GM12878 (cell line): ENCODE results near the gene ABCA7. TPM values are rescaled to one million over a fixed set of nuclear protein-coding genes. Genes with fewer than 3 reads are reported as not detected.

Experiments used
- ATF7 ChIP-seq: fragments of 450-650 bp; IDR thresholded peaks from 2 replicates; pipeline ENCODE4 v1.6.1; 2016; ENCODE audit warnings: low read depth, mild to moderate bottlenecking
- BHLHE40 ChIP-seq, 2 experiments: fragments of 450-650 bp in 1 of 2; IDR thresholded peaks; 2 replicates each; pipeline ENCODE4 v1.6.1; 2011 to 2017; ENCODE audit warnings: low read depth in 2 of 2, borderline replicate concordance in 1 of 2, improper control_type of control experiment in 1 of 2, low read length in 1 of 2, mild to moderate bottlenecking in 1 of 2
- BRCA1 ChIP-seq: IDR thresholded peaks from 2 replicates; pipeline ENCODE4 v1.6.1; 2011; ENCODE audit warnings: low read depth, low read length, improper control_type of control experiment
- DPF2 ChIP-seq: fragments of 450-650 bp; IDR thresholded peaks from 2 replicates; pipeline ENCODE4 v1.6.1; 2017; ENCODE audit warnings: mild to moderate bottlenecking
- HDAC2 ChIP-seq: fragments of 200-600 bp; sonication (generic); IDR thresholded peaks from 2 replicates; pipeline ENCODE4 v1.6.1; 2017
- HDAC6 ChIP-seq: fragments of 200-600 bp; sonication (generic); IDR thresholded peaks from one replicate; pipeline ENCODE4 v1.8.0; 2017; ENCODE audit warnings: antibody characterized with exemption; ENCODE audit not compliant: unreplicated experiment
- LARP7 ChIP-seq: fragments of 450-650 bp; IDR thresholded peaks from 2 replicates; pipeline ENCODE4 v1.6.1; 2017; ENCODE audit warnings: mild to moderate bottlenecking
- MEF2B ChIP-seq: fragments of 450-650 bp; IDR thresholded peaks from 2 replicates; pipeline ENCODE4 v1.6.1; 2018; ENCODE audit warnings: mild to moderate bottlenecking, moderate library complexity; ENCODE audit not compliant: partially characterized antibody, poor library complexity, severe bottlenecking
- MTA3 ChIP-seq: IDR thresholded peaks from 2 replicates; pipeline ENCODE4 v1.6.1; 2012; ENCODE audit warnings: low read length, inconsistent platforms, borderline replicate concordance
- RBBP5 ChIP-seq: fragments of 200-600 bp; sonication (generic); conservative IDR thresholded peaks from 2 replicates; pipeline ENCODE4 v1.6.1; 2016
- TCF3 ChIP-seq: IDR thresholded peaks from 2 replicates; pipeline ENCODE4 v1.6.1; 2012; ENCODE audit warnings: low read depth, mild to moderate bottlenecking, low read length, borderline replicate concordance; ENCODE audit not compliant: insufficient read depth
- ZNF622 ChIP-seq: fragments of 450-650 bp; IDR thresholded peaks from 2 replicates; pipeline ENCODE4 v1.6.1; 2017; ENCODE audit warnings: mild to moderate bottlenecking, inconsistent platforms
- polyA plus RNA-seq, 11 experiments: library from polyadenylated mRNA; depleted of rRNA in 4 of 11; unstranded in 6 of 11; stranded (reverse) in 5 of 11; fragments of >200 nt; fragmentation: Nextera tagmentation in 4 of 11; fragmentation: Illumina TruSeq in 1 of 11; extraction: Ambion mirVana in 4 of 11; extraction: Trizol in 1 of 11; gene quantifications; 1 replicate in 1 of 11; 2 replicates in 10 of 11; pipeline versions ENCODE4 v1.2.1 to v1.2.3, GENCODE V29; 2011 to 2016; ENCODE audit warnings: inconsistent platforms in 2 of 11, missing spikeins in 2 of 11, low read depth in 1 of 11
- total RNA-seq, 4 experiments: library from RNA; depleted of rRNA in 3 of 4; stranded (reverse); fragments of >200 nt in 3 of 4; fragmentation: Illumina TruSeq in 1 of 4; extraction: Trizol in 1 of 4; gene quantifications; 2 replicates each; pipeline versions ENCODE4 v1.2.1 to v1.2.3, GENCODE V29; 2013 to 2021
- TF ChIP-seq, protein P1 (sequence below): fragments of 150-350 bp; IDR thresholded peaks from 2 replicates; pipeline ENCODE4 v1.6.1; 2016; ENCODE audit warnings: low read depth, low read length
- TF ChIP-seq, protein P2 (sequence below): fragments of 450-650 bp; IDR thresholded peaks from 2 replicates; pipeline ENCODE4 v1.6.1; 2017; ENCODE audit warnings: mild to moderate bottlenecking
- TF ChIP-seq, protein P3 (sequence below): fragments of 450-650 bp; IDR thresholded peaks from 2 replicates; pipeline ENCODE4 v1.6.1; 2018; ENCODE audit warnings: mild to moderate bottlenecking, low read depth, moderate library complexity; ENCODE audit not compliant: partially characterized antibody
- TF ChIP-seq, protein P4 (sequence below): fragments of 450-650 bp; formaldehyde crosslinking; IDR thresholded peaks from 2 replicates; pipeline ENCODE4 v1.4.0; 2022; ENCODE audit warnings: mild to moderate bottlenecking, moderate library complexity

Gene ABCA7
- total and polyA plus RNA-seq, 10 of the 15 experiments (the other 5 are each of a cell fraction or from before 2014, with no cell fraction given), result 1.0 to 49.5 (median 14.8) TPM

DNA sequence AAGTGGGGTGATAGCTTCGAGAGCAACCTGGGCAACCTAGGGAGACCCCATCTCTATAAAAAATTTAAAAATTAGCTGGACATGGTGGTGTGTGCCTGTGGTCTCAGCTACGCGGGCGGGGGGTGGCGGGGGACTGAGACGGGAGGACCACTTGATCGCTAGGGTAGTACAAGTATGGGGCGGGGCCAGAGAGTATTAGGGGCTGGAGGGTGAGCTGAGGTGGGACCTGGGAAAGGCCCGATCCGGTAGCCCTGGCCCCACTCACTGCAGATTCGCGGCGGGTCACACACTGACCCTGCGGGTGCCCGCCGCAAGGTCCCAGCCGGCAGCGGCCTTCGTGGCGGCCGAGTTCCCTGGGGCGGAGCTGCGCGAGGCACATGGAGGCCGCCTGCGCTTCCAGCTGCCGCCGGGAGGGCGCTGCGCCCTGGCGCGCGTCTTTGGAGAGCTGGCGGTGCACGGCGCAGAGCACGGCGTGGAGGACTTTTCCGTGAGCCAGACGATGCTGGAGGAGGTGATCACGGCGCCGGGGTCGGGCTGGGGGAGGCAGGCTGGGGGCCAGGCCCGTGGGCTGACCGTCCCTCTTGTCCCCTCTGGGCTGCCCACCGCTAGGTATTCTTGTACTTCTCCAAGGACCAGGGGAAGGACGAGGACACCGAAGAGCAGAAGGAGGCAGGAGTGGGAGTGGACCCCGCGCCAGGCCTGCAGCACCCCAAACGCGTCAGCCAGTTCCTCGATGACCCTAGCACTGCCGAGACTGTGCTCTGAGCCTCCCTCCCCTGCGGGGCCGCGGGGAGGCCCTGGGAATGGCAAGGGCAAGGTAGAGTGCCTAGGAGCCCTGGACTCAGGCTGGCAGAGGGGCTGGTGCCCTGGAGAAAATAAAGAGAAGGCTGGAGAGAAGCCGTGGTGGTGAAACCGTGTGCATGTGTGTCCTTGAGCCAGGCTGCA is 25.0 kb downstream of the ABCA7 start (continued):
- no peak for TF ChIP-seq RBBP5
- peak; percentile 54 to 78; a peak in 3 of 4 replicates for TF ChIP-seq BHLHE40 (IDR thresholded peaks at IDR 0.05; ENCODE audit: borderline replicate concordance in 1 of 2, low read depth in 2 of 2, low read length in 1 of 2)
- peak; percentile 100 for TF ChIP-seq HDAC6
- TF ChIP-seq, protein P1, sequence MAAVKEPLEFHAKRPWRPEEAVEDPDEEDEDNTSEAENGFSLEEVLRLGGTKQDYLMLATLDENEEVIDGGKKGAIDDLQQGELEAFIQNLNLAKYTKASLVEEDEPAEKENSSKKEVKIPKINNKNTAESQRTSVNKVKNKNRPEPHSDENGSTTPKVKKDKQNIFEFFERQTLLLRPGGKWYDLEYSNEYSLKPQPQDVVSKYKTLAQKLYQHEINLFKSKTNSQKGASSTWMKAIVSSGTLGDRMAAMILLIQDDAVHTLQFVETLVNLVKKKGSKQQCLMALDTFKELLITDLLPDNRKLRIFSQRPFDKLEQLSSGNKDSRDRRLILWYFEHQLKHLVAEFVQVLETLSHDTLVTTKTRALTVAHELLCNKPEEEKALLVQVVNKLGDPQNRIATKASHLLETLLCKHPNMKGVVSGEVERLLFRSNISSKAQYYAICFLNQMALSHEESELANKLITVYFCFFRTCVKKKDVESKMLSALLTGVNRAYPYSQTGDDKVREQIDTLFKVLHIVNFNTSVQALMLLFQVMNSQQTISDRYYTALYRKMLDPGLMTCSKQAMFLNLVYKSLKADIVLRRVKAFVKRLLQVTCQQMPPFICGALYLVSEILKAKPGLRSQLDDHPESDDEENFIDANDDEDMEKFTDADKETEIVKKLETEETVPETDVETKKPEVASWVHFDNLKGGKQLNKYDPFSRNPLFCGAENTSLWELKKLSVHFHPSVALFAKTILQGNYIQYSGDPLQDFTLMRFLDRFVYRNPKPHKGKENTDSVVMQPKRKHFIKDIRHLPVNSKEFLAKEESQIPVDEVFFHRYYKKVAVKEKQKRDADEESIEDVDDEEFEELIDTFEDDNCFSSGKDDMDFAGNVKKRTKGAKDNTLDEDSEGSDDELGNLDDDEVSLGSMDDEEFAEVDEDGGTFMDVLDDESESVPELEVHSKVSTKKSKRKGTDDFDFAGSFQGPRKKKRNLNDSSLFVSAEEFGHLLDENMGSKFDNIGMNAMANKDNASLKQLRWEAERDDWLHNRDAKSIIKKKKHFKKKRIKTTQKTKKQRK, result no peak
- TF ChIP-seq, protein P2, sequence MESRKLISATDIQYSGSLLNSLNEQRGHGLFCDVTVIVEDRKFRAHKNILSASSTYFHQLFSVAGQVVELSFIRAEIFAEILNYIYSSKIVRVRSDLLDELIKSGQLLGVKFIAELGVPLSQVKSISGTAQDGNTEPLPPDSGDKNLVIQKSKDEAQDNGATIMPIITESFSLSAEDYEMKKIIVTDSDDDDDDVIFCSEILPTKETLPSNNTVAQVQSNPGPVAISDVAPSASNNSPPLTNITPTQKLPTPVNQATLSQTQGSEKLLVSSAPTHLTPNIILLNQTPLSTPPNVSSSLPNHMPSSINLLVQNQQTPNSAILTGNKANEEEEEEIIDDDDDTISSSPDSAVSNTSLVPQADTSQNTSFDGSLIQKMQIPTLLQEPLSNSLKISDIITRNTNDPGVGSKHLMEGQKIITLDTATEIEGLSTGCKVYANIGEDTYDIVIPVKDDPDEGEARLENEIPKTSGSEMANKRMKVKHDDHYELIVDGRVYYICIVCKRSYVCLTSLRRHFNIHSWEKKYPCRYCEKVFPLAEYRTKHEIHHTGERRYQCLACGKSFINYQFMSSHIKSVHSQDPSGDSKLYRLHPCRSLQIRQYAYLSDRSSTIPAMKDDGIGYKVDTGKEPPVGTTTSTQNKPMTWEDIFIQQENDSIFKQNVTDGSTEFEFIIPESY, result no peak
- TF ChIP-seq LARP7, result 0 out of 2 replicates have a peak, but pooled peaks have one; percentile 36
- no peak for TF ChIP-seq BRCA1
- TF ChIP-seq, protein P3, sequence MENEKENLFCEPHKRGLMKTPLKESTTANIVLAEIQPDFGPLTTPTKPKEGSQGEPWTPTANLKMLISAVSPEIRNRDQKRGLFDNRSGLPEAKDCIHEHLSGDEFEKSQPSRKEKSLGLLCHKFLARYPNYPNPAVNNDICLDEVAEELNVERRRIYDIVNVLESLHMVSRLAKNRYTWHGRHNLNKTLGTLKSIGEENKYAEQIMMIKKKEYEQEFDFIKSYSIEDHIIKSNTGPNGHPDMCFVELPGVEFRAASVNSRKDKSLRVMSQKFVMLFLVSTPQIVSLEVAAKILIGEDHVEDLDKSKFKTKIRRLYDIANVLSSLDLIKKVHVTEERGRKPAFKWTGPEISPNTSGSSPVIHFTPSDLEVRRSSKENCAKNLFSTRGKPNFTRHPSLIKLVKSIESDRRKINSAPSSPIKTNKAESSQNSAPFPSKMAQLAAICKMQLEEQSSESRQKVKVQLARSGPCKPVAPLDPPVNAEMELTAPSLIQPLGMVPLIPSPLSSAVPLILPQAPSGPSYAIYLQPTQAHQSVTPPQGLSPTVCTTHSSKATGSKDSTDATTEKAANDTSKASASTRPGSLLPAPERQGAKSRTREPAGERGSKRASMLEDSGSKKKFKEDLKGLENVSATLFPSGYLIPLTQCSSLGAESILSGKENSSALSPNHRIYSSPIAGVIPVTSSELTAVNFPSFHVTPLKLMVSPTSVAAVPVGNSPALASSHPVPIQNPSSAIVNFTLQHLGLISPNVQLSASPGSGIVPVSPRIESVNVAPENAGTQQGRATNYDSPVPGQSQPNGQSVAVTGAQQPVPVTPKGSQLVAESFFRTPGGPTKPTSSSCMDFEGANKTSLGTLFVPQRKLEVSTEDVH, result no peak
- TF ChIP-seq ZNF622, result no peak
- TF ChIP-seq MTA3, result no peak
- no peak for TF ChIP-seq ATF7
- TF ChIP-seq, protein P4, sequence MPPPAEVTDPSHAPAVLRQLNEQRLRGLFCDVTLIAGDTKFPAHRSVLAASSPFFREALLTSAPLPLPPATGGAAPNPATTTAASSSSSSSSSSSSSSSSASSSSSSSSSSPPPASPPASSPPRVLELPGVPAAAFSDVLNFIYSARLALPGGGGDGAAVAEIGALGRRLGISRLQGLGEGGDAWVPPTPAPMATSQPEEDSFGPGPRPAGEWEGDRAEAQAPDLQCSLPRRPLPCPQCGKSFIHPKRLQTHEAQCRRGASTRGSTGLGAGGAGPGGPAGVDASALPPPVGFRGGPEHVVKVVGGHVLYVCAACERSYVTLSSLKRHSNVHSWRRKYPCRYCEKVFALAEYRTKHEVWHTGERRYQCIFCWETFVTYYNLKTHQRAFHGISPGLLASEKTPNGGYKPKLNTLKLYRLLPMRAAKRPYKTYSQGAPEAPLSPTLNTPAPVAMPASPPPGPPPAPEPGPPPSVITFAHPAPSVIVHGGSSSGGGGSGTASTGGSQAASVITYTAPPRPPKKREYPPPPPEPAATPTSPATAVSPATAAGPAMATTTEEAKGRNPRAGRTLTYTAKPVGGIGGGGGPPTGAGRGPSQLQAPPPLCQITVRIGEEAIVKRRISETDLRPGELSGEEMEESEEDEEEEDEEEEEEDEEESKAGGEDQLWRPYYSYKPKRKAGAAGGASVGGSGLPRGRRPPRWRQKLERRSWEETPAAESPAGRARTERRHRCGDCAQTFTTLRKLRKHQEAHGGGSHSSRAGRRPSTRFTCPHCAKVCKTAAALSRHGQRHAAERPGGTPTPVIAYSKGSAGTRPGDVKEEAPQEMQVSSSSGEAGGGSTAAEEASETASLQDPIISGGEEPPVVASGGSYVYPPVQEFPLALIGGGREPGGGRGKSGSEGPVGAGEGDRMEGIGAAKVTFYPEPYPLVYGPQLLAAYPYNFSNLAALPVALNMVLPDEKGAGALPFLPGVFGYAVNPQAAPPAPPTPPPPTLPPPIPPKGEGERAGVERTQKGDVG (CRISPR knock-in tag), result no peak
- peak; percentile 83; the same call in 1 of the 2 replicates for TF ChIP-seq HDAC2
- 0 out of 2 replicates have a peak, but pooled peaks have one; percentile 50 for TF ChIP-seq DPF2
- no peak for TF ChIP-seq MEF2B
- TF ChIP-seq TCF3, result peak; percentile 81; the same call in 1 of the 2 replicates
